Measurements from ENCODE around the gene CEP89.
"Not testable (repeated sequence)": the region's sequence is repeated elsewhere in the genome, so short reads cannot be mapped to it uniquely, and the experiment has no call there.

DNA sequence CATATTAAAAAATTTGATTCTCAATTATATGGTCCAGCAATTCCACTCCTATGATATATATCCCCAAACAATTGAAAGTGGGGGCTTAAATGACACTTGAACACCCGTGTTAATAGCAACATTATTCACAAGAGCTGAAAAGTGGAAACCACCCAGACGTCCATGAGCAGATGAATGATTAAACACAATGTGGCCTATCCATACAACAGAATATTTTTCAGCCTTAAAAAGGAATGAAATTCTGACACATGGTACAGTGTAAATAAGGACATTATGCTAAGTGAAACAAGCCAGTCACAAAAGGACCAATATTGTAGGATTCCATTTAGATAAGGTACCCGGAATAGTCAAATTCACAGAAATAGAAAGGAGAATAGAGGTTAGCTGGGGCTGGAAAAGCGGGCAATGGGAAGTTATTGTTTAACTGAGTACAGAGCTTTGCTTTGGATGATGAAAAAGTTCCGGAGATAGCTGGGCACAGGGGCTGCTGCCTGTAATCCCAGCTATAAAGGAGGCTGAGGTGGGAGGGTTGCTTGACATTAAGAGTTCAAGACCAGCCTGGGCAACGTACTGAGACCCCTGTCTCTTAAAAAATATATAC, 31.8 kb upstream of the CEP89 start:
- TF ChIP-seq POLR2A (IDR thresholded peaks at IDR 0.05; ENCODE audit: low read depth, low read length); TAF1 (IDR thresholded peaks at IDR 0.05; ENCODE audit: low read depth, low read length); PAX5 (IDR thresholded peaks at IDR 0.05; ENCODE audit: insufficient read depth, low read length, severe bottlenecking); POLR2AphosphoS5 (IDR thresholded peaks at IDR 0.05; ENCODE audit: low read depth, low read length): not testable (repeated sequence)

Data from GM12891 (cell line).